ENCODE data around the gene P4HTM.

P4HTM gene

DNA sequence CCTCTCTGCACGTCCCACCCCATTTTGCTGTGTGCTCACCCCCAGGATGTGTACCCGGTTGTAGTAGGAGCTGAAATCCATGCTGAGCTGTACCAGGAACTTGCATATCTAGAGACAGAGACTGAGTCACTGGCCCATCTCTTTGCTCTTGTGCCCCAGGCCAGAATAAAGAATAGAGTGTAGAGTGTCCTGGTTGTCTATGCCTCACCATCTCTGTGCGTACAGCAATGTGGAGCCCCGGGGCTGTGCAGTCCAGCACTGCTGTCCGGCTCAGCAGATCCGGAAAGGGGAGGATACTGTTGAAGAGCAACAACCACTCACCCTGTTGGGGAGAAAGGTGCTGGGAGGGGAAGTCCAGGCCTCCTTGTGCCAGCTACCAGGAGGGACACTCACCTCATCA is 25.7 kb downstream of the P4HTM start:
- no peak for DNase-seq (ENCODE audit: low read depth)
- TF ChIP-seq, protein P1, sequence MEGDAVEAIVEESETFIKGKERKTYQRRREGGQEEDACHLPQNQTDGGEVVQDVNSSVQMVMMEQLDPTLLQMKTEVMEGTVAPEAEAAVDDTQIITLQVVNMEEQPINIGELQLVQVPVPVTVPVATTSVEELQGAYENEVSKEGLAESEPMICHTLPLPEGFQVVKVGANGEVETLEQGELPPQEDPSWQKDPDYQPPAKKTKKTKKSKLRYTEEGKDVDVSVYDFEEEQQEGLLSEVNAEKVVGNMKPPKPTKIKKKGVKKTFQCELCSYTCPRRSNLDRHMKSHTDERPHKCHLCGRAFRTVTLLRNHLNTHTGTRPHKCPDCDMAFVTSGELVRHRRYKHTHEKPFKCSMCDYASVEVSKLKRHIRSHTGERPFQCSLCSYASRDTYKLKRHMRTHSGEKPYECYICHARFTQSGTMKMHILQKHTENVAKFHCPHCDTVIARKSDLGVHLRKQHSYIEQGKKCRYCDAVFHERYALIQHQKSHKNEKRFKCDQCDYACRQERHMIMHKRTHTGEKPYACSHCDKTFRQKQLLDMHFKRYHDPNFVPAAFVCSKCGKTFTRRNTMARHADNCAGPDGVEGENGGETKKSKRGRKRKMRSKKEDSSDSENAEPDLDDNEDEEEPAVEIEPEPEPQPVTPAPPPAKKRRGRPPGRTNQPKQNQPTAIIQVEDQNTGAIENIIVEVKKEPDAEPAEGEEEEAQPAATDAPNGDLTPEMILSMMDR (conservative IDR thresholded peaks at IDR 0.05; ENCODE audit: low read depth, low read length) = no peak
- H3K4me3 ChIP-seq (ENCODE audit: low read depth, low read length) = no peak overlapping the region

DNA sequence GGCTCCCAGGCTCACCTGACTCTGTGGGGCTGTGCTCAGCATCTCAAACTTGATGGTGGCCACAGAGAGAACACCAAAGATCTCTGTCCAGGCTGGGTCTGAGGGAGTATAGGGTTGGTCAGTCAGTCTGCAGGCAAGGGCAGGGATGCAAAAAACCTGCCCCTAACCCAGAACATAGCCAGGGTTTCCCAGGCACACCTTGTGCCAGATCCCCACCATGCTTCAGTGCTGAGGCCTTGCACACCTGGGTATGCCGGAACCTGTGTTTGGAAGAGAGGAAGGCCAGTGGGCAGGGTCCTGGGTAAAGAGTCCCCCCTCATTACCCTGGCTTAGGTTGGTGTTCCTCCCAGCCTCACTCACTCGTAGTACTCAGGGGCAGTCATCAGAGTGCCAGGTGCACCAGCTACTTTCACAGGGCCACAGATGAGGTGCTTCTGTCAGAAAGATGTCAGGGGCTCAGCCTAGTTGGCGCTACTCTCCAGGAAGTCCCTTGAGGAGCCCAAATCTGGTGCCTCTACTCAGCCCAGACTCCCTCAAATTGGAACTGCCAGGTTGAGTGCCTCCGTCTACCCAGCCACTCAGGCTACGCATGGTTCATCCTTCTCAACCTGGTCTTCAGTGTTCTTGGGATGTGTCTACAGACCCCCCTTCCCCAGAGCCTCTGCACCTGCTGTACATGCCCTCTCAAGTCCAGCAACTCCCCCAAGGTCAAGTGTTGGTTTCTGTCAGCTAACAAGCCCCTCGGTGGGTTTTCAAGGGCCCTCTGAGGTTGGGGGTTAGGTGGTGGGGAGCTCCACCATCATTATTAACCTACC is 26.6 kb downstream of the P4HTM start:
- no peak overlapping the region for H3K4me3 ChIP-seq (ENCODE audit: low read depth, low read length)
- TF ChIP-seq, protein P1 (conservative IDR thresholded peaks at IDR 0.05; ENCODE audit: low read depth, low read length) = no peak
- no peak for DNase-seq (ENCODE audit: low read depth)

DNA sequence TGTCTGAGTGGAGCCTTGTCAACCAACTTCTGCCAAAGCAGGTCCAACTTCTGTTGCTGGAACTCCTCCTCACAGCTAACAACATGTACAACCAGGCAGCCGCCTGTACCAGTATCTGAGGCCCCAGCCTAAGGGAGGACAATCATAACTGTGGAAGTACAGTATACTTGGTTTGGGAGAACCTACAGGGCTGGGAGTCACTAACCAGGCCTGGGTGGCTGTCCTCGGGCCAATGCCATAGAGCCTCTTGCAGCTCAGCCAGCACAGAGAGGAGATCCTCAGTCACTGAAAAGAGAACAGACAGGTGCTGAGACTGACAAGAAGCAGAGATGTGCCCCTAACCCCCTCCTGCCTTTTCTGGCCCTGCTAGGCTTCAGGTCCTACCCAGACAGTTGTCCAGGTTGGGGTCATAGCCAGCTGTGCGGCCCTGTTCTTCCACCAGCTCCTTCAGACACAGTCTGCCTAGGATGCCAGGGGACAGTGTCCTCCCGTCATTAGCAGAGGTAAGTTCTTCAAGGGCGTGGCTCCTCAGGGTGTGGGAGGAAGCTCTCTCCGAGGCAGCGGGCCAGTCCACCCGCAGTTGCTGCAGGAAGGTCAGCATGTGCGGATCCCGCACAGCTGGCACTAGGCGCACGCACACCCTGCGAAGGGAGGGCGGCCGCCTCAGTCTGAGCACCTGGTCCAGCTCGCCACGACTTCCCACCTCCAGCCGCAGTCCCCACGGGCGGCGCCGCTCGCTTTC is 27.4 kb downstream of the P4HTM start:
- TF ChIP-seq, protein P1 (conservative IDR thresholded peaks at IDR 0.05; ENCODE audit: low read depth, low read length) = no peak
- H3K4me3 ChIP-seq (ENCODE audit: low read depth, low read length) = peak overlapping the region; percentile 88
- no peak for DNase-seq (ENCODE audit: low read depth)

DNA sequence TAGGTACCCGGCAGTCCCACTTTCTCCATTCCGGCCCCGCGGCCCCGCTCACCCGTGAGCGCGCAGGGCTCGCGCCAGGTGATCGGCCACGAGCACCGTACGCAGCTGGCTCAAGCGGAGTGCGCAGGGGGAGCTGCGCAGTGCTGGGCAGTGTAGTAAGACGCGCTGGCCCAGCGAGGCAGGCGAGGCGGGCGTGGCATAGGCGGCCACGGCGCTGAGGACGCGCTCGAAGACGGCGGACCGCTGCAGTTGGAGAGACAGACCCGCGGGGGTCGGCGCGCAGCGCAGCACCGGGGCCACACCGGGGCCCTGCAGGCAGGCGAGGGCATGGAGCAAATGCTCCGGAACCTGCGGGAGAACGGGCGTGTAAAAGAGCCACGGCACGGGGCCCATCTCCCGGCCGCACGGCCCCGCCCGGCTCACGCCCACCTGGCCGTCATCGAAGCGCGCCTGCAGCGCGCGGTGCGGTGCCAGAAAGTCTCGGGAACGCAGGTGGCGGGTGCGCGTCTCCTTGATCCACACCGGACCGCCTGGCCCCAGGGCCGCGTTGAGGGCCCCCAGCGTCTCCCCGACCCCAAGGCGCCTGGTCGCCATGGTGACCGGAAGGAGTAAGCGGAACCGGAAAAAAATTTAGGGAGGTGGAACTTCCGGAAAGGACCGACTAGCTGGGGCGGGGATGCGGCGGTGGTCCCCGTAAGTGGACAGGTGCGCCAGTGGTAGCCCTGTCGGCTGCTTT is 28.1 kb downstream of the P4HTM start, which contains the start of gene DALRD3:
Gene DALRD3, minus strand, starts transcription at position 610 of the 736 bp plus-strand sequence. Its CDS starts 16 bp downstream, at position 594.
- TF ChIP-seq, protein P1 (conservative IDR thresholded peaks at IDR 0.05; ENCODE audit: low read depth, low read length) = no peak
- peak within 1 kb of the TSS; percentile 88 for H3K4me3 ChIP-seq (ENCODE audit: low read depth, low read length)
- DNase-seq (ENCODE audit: low read depth) = peak; percentile 72

DNA sequence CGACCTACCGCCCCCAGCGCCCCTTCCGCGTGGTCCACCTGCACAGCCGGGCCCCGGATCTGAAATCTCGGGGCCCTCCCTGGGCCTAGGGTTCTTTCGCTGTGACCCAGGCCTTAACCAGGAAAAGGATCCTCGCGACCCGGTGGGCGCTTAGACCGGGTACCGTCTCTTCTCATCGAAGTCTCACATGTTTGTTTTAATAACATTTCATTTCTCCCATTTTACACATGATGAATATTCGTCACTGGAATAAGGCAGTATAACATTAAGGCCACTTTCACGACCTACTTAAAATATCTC is 28.6 kb downstream of the P4HTM start:
- TF ChIP-seq, protein P1 (conservative IDR thresholded peaks at IDR 0.05; ENCODE audit: low read depth, low read length) = no peak
- peak overlapping the region; percentile 88 for H3K4me3 ChIP-seq (ENCODE audit: low read depth, low read length)
- no peak for DNase-seq (ENCODE audit: low read depth)

DNA sequence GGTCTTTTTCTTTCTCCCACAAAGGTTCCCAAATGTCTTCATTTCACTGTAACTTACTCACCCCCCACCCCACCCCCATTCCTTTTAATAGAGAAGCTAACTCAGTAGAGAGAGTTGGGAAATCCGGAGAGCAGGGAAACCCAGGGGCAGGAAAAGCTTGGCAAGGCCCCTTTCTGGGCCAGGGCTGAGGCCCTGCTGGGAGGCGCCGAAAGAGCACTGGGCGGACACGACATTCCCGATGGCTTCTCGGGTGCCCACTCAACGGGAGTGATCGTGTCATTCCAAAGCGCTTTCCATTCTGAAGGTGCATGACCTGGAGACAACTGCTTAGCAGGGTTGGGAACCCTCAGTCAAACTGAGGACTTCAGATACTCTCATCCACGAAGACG is 29.9 kb downstream of the P4HTM start:
- peak overlapping the region; percentile 93 for H3K4me3 ChIP-seq (ENCODE audit: low read depth, low read length)
- TF ChIP-seq, protein P1 (conservative IDR thresholded peaks at IDR 0.05; ENCODE audit: low read depth, low read length) = no peak
- no peak for DNase-seq (ENCODE audit: low read depth)
